NOMO-1 treated with dmso at 0.1 percent for 144 hours (cell line): ENCODE measurements around the gene VEPH1.

Source experiments
- DNase-seq: peaks from one replicate; lab custom pipeline; 2025; ENCODE audit not compliant: unreplicated experiment; lab: John Stamatoyannopoulos, UW

Gene VEPH1

DNA sequence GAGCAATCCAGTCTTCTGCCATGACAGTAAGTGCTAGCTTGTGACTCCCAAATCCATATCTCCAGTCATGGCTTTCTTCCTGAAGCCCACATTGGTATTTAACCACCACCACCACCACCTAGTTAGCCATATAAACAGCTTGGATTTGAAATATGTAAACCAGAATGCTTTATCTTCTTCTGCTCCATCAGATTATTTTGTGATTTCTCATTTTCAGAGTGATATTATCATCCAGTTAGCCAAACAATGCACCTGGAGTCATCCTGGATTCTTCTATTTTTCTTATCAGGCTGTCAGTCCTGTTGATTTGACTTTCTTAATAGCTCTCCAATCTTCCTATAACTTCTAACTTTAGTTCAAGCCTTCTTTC lies 190.9 kb downstream of the VEPH1 start:
- DNase-seq: no peak

DNA sequence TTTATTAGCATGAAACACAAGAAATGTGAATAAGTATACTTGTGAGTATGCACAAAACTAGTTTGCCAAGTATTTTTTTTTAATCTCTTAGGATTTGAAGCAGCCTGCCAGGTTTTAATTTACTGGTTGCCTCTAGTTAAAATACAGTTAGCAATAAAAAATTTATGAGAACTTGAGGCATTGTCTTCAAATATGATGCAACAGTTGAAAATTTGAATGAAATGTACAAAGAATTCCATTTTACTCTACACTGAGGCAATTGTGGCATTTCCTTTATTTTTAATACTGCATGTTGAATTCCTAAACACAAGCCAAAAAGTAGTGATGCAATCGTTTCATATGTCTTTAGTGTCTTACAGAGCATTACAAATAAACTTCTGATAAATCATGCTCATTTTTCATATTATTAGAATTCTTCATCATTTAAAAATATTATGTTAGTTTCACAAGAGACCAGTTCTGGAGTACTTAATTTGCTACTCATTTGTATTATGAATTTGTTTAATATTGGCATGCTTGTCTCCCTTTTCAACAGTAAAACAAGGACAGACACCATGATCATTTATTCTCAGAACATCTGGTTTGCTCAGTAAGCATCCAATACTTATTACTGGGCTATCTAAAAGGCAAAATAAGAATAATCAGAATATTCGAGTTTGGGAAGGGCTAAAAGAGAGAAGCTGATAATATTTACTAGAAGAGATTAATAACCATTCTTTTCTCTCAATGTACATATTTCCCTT lies 191.4 kb downstream of the VEPH1 start:
- DNase-seq: no peak

DNA sequence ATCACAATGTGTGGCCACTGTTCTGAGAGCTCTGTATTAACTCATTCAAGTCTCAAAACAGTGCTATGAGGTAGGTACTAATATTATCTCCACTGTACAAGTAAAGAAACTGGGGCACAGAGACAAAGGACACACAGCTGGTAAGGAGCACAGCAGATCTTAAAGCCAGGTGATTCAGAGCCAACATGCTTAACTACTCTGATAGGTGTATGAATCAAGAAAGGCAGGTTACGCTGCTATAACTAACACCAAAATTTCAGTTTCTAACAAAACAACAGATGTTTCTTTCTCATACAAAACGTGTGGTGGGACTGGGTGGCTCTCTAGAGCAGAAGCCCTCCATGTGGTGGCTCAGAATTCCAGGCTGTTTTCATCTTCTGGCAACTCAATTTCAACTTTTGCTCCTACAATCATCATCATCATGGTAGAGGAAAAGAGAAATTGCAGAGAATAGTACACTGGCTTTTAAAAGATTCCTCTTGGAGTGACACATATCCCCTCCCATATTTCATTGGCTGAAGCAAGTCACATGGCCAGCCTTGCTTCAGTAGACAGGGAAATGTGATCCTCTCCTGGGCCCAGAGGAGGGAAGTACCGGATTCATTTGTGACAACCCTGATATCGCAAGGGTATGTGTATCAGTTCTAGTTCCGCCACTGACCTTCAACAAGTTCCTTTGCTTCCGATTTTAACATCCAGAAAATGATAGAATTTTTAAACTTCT lies 192.7 kb downstream of the VEPH1 start:
- DNase-seq: no peak

DNA sequence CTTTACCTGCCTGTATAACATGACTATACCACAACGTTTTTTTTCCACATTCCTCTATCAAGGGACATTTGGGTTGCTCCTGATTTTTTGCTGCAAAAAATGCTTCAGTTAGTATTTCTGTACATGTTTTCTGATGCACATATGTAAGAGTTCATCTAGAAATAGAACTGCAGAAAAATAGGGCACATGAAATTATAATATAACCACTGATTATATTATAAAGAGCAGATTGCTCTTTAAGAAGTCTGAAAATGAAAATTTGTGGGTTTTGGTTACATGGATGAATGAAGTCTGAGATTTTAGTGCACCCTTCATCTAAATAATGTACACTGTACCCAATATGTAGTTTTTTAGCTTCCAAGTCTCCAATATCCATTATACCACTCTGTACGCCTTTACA lies 196.7 kb downstream of the VEPH1 start:
- no peak for DNase-seq

DNA sequence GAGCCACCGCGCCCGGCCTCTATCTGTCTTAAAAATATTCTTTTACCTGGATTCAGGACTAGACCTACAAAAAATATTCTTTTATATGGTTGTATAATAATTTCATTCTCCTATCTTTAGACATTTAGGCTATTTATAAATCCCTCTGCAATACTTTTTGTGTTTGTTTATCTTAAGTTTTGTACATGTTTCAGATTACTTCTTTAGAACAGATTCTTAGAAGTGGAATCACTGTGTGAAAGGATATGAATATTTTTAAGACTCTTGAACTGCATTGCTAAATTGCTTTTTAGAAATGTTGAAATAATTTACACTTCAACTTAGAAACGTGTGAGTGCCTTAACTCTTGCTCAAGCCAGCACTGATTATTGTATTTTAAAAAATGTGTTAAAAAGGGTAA lies 197.8 kb downstream of the VEPH1 start:
- DNase-seq: no peak

DNA sequence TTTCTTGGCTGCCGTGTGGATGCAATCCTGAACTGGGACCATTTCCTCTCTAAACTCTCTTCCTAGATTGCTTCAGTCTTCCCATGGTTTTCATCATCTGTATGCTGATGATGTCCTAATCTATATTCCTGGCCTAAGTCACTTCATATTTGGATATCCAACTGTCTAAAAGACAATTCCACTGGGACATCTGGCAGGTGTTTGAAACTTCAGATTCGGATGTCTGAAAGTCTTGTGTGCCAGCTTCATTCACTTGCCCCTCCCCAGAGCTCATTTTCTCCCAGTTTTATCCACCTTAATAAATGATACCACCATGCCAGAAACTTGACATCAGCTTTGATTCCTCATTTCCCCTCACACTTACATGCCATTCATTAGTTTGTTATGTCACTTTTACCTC lies 201.5 kb downstream of the VEPH1 start:
- DNase-seq: no peak

DNA sequence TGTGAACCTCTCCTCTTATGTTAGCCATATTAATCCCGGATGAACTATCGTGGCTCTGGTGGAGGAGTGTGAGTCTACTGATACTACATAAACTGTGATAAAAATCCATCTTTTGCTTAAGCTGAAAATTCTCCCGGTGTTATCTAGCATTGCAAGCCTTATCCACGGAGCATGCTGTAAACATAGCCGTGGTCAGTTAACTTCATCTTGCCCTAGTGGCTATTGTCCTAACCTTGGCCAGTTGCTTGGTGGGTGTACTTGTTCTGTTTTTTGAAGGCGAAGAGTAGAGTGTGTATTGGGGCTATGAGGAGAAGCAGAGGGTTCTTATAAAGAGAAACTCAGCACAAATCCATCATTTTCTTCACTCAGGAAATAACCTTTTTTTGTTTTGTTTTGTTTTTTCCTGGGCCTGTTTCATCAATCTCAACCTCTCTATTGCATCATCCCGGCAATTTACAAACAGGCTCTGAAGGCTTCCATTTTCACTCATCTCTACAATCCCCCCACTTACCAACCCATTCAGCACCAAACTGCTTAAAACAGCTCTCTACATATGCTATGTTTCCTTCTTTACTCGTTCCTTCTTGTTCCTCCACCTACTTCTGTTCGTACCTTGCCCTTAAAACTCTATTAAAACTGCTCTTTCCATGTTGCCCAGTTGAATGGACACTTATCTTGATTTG lies 202.1 kb downstream of the VEPH1 start:
- no peak for DNase-seq

DNA sequence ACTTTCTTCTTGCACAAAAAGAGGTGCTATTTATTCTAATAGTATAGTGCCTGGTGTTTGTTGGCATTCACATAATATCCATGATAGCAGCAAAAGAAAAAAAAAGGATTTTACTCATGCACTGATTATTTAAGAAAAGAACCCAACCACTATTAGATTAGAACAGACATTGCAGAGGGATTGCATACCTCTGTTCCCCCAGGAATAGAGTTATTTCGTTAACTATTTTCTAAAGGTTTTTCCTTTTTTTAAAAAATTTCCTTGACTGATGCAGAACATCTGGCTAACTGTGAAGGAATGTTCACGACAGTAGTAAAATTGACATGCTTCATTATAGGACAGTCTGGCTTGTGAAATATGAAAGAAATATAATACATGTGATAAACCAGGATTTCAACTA lies 203.1 kb downstream of the VEPH1 start:
- DNase-seq: no peak

DNA sequence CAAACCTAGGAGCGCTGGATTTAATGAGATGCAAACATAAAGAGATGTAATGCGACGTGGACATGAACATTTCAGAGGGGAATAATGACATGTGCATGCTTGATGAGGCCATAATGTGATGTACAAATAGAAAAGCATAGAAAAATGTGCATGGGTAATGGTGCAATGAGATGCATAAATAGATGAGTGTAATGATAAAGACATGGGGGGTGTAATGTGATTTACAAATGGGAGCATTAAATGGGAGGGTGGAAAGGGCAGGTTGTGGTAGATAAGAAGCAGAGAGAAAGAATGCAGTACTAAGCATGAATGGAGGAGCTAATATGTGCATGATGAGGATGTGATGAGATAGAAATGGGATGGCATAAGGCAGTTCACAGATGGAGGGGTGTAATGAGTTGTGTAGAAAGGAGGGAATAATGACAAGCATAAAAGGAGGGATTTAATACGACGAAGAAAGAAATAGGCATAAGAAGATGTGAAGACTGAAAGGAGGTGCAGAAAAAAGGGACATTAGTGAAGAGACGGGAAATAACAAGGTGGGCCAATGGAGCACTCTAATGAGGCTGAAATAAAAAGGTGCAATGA lies 205.8 kb downstream of the VEPH1 start:
- DNase-seq: no peak

DNA sequence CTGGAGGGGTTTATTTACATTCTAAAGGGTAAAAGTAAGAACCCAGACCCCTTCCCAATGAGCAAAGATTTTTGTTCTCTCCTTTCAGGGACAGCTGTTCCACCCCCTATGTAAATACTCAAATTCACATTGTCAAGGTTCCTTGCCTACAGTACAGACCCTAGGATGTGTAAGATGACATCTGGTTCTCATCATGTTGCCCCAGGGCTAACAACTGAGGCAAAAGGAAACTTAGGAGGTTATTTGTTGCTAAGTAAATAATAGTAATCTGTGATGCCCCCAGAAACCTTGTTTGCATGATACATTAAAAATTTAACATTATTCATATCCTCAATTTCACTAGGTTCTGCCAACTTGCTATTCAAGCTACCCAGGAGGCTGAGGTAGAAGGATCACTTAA lies 208.3 kb downstream of the VEPH1 start:
- DNase-seq: no peak

DNA sequence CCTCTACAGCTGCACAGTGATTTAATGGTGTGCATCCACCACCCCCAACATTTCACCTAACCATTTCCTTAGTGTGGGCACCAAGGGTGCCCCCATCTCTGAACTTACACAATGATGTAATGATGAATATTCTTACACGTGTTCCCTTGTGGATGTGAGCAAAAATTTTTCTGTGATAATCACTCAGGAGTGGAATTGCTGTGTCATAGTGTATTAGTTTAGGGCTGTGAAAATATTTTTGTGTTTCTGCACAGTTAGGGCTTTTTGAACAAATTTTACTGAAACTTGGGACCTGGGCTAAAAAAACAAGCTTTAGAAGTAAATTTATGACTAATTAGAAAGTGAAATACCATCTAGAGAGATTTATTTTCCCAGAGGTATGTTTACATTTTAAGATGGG lies 208.7 kb downstream of the VEPH1 start:
- no peak for DNase-seq

DNA sequence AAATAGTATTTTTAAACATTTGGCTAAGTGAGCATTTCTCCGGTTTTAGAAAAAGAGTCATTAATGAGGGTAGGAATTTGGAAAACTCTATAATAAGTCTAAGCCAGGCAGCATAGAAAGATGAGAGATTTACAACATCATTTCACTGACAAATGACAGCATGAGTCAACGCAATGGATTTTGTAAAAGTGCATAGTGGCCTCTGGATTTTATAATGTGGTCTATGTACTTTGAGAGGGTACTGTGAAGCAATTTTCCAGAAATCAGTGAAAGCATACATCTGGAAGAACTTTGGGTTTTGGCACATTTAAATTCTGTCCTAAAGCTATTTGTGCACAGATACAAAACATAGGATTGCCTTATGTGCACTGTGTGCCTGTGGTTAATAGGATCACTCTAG lies 212.4 kb downstream of the VEPH1 start:
- DNase-seq: no peak

DNA sequence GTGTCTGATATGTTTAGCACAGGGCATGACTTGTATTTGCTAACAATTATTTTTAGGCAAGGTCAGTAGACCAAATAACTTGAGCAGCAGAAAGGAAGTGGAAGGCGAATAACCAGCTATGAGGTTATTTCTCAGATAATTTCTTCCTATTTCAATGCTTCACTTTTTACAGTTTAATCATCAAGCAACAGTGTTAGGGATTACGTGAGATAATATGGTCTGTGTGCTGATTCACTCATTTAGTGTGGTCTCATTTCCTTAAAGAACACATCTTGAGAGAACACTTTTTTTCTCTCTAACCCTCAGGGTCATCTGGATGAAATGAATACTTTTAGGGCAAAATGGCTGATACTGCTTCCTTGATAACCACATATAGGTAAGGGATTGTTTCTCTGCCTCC lies 217.2 kb downstream of the VEPH1 start:
- DNase-seq: no peak

DNA sequence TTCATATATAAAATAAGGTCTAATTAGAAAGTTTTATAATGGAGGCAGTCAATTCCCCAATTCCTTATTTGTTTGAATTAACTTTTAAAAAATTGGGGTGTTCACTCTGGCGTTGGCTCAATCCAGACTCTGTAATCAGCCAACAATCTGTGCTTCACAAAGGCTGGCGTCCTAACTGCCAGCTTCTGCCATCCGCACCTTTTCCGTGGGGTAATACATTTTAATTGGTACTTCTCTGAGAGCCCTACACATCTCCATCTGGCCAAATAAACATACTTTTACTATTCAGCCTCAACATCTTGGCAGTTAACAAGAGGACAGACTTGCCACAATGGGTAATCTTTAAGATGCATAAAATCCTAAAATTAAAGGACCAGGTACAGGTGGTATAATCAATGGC lies 218.1 kb downstream of the VEPH1 start:
- DNase-seq: no peak

DNA sequence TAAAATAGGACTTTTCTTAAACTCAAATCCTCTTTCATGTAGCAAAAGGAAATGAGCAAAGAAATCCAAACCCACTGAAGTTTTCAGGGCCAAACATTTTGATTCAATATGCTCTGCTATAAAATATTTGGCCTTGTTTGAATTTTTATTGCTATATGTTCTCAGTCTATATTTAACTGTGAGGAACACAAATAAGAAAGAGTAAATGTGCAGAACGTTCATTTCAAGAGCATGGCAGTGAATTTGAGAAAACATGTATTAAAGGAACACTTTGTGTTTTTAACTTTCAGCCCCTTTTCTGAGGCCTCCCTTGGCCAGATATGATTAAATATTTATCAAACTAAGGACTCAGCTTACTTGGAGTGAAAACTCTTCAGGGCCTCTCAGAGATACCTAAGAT lies 218.5 kb downstream of the VEPH1 start:
- DNase-seq: no peak

DNA sequence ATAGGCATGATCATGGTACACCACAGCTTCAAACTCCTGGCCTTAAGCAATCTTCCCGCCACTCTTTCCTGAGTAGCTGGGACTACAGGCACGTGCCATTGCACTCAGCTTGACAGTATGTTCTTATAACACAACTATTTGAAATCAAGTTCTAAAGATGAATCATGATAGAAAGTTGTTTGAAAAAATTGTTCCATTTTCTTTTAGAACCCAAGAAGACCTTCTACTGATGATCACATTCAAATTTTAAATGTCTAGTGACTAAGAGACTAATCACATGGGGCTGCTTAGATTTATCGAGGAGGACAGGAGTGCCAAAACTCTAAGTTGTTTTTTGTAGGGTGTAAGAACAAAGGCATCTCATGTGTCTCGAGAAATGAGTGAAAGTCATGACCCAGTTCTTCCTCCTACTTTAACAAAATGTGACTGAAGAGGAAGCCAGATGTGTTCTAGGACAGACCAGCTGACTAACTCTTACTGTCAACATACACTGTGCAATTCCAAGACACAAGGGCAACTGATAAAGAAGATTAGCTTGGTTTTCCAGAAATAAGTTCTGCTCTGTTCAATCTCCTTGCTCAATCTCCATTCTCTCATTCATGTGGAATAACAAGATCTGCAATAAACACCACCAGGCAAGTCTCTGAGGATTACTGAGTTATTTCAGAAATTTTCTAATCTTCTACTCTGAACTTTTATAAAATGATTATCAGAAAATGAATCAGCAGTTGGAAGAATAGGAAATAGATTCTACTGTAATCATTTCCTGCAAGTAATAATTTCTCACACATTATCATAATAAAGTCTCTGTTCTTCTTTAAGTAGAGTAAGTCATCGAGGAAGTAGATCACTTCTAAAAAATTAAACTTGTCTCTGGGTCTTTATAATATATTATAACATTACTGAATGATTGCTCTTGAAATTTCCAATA lies 220.7 kb downstream of the VEPH1 start:
- DNase-seq: no peak

DNA sequence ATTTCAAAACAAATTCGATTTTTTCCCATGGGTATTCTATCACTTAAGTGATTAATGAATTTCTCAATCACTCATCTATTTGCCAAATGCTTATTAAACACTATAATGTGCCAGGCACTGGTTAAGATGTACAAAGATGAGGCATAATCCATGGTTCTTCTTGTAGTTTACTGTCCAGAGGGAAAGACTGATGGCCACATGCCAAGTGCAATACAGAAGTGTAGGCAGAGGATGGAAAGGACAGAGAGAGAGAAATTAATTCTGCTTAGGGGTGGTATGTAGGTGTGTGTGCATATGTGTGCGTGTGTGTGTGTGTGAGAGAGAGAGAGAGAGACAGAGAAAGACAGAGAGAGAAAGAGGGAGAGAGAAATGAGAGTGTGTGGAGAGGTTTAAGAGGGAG lies 222.4 kb downstream of the VEPH1 start:
- DNase-seq: no peak

DNA sequence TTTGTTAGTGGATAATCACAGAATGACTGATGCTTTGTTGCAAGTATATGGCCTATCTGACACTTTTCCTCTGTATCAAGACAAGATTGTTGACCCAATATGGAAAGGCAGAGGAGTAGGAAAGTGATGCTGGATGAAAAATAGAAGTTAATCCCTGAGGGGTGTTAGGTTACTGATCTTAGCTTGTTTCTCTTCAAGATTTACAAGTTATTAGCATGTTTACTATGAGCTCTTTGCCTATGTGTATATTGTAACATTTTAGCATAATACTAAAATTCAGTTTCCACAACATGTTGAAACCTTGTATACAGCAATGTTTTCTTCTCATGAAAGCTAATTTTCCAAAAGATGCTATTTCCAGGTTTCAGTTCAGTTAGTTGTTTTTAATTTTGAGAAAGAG lies 222.9 kb downstream of the VEPH1 start:
- no peak for DNase-seq

DNA sequence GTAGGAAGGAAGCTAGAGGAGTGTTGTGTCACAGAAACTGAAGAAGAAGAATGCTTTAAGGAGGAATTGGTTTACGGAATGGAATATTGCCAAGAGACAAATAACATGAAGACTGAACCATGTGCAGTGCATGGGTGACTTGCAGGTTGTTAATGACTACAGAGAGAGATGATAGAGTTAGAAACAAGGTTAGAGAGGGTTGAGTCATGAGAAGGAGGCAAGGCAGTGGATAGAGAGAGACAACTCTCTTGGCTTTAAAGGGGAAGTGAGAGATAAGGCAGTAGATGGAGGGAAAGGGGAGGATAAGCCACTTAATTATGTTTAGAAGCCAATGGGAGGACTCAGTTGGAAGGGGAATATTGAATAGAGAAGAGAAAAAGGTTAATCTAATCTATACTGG lies 224.0 kb downstream of the VEPH1 start:
- no peak for DNase-seq

DNA sequence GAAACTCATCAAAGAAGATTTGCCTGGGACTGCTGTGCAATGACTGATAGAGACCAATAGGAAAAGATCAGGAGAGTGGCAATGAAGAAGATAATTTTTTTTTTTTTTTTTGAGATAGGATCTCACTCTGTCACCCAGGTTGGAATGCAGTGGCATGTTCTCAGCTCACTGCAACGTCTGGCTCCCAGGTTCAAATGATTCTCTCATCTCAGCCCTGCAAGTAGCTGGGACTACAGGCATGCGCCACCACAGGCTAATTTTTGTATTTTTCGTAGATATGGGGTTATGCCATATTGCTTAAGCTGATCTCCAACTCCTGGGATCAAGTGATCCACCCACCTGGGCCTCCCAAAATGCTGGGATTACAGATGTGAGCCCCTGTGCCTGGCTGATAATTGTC lies 226.4 kb downstream of the VEPH1 start:
- DNase-seq: no peak

DNA sequence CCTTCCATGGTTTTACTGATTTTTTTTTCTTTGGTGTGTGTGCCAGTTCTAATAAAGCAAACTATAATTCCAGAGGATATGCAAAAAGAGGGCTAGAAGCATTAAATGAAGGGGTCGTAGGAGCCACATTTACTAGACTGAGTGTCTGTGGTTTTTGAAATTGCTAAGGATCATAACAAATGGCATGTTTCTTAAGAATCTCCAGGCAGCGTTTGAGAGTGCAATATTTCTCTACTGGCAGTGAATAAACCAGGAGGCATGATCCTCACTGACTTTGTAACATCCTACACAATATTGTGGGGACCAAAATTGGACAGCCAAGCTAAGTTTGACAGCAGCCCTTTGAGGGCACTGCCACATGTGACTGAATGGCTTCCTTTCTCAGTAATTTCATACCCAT lies 227.4 kb downstream of the VEPH1 start:
- DNase-seq: no peak
